ENCODE results near the gene GOLGA6L22. TPM values are rescaled to one million over a fixed set of nuclear protein-coding genes. Genes with fewer than 3 reads are reported as not detected.
"Not testable (repeated sequence)": the region's sequence is repeated elsewhere in the genome, so short reads cannot be mapped to it uniquely, and the experiment has no call there.

The GOLGA6L22 gene
- total and polyA plus RNA-seq, 4 experiments from 2014 or later: not detected

DNA sequence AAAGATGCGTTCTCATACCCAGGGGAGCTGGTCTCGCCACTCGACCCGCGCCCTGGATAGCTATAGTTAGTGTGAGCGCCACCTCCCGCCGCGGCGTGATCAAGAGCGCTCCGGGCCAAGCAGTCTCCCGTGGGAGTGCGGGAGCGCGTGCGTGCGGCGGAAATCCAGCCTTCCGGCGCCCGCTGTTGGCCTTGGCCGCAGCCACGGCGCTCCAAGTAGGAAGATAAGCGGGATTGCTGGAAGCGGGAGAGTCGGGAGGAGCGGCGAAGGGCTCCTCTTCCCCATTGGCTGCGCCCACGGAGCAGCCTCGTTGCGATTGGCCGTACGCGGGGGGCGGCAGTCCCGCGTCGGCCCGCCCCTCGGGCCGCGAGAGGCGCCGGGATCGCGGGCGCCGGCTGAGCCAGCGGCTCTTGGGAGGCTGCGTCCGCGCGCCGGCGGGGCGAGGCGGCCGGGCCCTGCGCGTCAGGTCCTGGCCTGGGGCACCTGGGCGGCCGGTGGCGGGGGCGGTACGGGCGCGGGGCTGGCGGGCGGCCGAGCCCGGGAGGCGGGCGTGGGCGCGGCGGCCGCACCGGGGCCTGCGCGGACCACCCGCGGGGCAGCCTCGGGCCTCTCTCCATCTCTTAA lies 35.9 kb downstream of the GOLGA6L22 start:
- peak overlapping the region in 1 of 2 donors; percentile 43 for H3K4me3 ChIP-seq (ENCODE audit: low read length in 2 of 2)
- H3K36me3 ChIP-seq (ENCODE audit: insufficient read depth, low read length); H3K27me3 Mint-ChIP-seq; H3K36me3 Mint-ChIP-seq; intact Hi-C loops (cut with micrococcal nuclease); CTCF ChIA-PET (ENCODE audit: partially characterized antibody); H3K27me3 ChIP-seq (ENCODE audit: insufficient read depth, low read length); H3K27ac ChIP-seq (ENCODE audit: low read depth, low read length); POLR2A ChIA-PET (ENCODE audit: partially characterized antibody); H3K9me3 Mint-ChIP-seq; H3K4me1 ChIP-seq (ENCODE audit: insufficient read depth, low read length); H3K9me3 ChIP-seq (ENCODE audit: control insufficient read depth in 1 of 2, low read length in 2 of 2); H3K4me1 Mint-ChIP-seq: not testable (repeated sequence)
- Mint-ChIP-seq H3K27ac (peak overlapping the region in 3 of 7 donors; percentile 57 to 77 (median 64)), H3K4me3 (peak overlapping the region in 7 of 8 donors; percentile 69 to 91 (median 84))
- DNase-seq: peak; percentile 42 to 70 (median 53)

DNA sequence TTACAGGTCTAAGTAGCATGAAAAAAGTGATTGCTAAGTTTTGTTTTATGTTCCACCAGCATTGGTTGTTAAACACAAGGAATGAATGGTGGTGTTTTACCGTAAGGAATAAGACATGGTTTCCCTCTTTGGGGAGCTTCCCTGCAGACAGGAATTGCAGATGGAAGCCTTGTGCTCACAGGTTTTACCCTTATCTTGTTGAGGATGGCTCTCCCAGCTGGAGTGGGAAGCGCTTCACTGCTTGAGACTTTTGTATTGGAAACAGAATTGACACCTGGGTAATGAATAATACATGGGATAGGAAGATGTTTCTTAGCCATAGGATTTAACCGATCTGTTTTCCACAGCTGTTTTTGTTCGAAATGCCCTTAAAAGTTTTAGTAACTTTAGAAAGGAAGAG lies 38.5 kb downstream of the GOLGA6L22 start:
- H3K36me3 ChIP-seq (ENCODE audit: insufficient read depth, low read length); CTCF ChIA-PET (ENCODE audit: partially characterized antibody); H3K27ac Mint-ChIP-seq; H3K4me1 ChIP-seq (ENCODE audit: insufficient read depth, low read length); H3K4me1 Mint-ChIP-seq; H3K27me3 ChIP-seq (ENCODE audit: insufficient read depth, low read length); H3K36me3 Mint-ChIP-seq; H3K4me3 ChIP-seq (ENCODE audit: low read length in 2 of 2); H3K27ac ChIP-seq (ENCODE audit: low read depth, low read length); intact Hi-C loops (cut with micrococcal nuclease); H3K9me3 ChIP-seq (ENCODE audit: control insufficient read depth in 1 of 2, low read length in 2 of 2); H3K27me3 Mint-ChIP-seq; H3K9me3 Mint-ChIP-seq; POLR2A ChIA-PET (ENCODE audit: partially characterized antibody); DNase-seq; H3K4me3 Mint-ChIP-seq: not testable (repeated sequence)

DNA sequence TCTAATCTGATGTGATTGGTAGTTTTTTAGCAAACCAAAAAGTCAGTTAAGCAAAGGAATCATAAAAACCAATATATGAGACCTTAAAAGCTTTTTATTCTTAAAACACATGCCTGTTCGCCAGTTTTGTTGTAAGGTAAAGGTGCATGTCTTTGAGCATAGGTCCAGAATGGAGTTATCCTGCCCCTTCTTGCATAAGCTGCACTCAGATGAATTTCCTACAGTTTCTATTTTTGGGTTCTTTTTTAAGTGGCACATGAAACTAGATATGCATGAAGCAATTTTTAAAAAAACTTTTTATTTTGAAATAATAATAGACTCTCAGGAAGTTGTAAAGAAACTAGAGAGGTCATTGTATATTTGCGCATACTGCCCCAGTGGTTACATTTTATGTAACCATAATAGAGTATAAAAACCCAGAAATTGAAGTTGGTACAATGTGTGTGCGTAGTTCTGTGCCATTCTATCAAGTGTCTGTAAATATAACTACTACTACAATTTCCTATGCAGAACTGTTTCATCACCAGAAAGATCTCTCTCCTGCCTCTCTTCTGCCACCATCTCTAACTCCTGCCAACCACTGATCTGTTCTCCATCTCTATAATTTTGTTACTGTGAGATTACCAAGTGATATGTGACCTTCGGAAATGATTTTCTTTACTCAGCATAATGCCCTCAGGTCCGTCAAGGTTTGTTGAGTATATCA lies 39.7 kb downstream of the GOLGA6L22 start:
- intact Hi-C loops (cut with micrococcal nuclease): not testable (repeated sequence)

DNA sequence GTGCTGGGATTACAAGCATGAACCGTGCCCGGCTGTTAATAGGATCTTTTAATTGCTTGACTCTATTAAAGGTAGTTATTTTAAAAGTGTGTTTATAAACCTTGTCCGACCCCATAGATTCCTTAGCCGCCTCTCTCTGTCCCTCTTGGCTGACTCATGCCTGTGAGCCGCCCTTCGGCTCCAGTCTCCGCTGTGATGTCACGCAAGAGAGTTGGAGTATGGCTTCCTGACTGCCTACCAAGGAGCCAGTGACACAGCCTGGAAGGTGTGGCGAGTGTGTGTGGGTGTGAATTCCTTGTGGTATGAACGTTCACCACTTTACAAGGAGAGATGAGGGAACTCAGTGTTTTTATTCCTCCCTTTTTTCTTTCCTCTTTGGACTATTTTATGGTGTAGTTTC lies 43.6 kb downstream of the GOLGA6L22 start:
- H3K27me3 Mint-ChIP-seq; DNase-seq; H3K9me3 Mint-ChIP-seq; H3K27me3 ChIP-seq (ENCODE audit: insufficient read depth, low read length); H3K9me3 ChIP-seq (ENCODE audit: control insufficient read depth in 1 of 2, low read length in 2 of 2); H3K4me1 Mint-ChIP-seq; H3K4me3 ChIP-seq (ENCODE audit: low read length in 2 of 2); H3K36me3 ChIP-seq (ENCODE audit: insufficient read depth, low read length); intact Hi-C loops (cut with micrococcal nuclease); H3K4me3 Mint-ChIP-seq; H3K27ac ChIP-seq (ENCODE audit: low read depth, low read length); H3K27ac Mint-ChIP-seq; H3K36me3 Mint-ChIP-seq; CTCF ChIA-PET (ENCODE audit: partially characterized antibody); POLR2A ChIA-PET (ENCODE audit: partially characterized antibody); H3K4me1 ChIP-seq (ENCODE audit: insufficient read depth, low read length): not testable (repeated sequence)

More for the DNA sequence above, 39.7 kb downstream of the GOLGA6L22 start:
- DNase-seq; H3K4me3 Mint-ChIP-seq; H3K4me1 Mint-ChIP-seq; CTCF ChIA-PET (ENCODE audit: partially characterized antibody); H3K27ac Mint-ChIP-seq; H3K9me3 Mint-ChIP-seq; H3K27me3 Mint-ChIP-seq; H3K36me3 Mint-ChIP-seq; H3K27me3 ChIP-seq (ENCODE audit: insufficient read depth, low read length); H3K4me1 ChIP-seq (ENCODE audit: insufficient read depth, low read length); H3K36me3 ChIP-seq (ENCODE audit: insufficient read depth, low read length); POLR2A ChIA-PET (ENCODE audit: partially characterized antibody); H3K27ac ChIP-seq (ENCODE audit: low read depth, low read length); H3K9me3 ChIP-seq (ENCODE audit: control insufficient read depth in 1 of 2, low read length in 2 of 2); H3K4me3 ChIP-seq (ENCODE audit: low read length in 2 of 2): not testable (repeated sequence)

DNA sequence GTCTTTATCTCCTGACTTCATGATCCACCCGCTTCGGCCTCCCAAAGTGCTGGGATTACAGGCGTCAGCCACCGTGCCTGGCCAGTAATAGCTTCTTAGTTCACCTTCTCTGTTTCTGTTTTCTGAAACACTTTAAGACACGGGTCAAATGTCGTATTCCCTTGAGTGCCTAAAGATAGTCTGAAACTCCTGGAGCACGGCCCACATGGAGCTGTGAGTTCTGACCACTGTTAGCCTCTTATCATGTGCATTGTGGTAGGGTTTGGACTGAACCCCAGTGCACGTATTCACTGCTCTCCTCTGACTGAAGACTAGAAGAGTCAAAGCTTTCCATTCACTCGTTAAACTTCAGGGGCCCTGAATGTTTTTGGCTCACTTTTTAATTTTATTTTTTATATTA lies 48.3 kb downstream of the GOLGA6L22 start:
- H3K27ac ChIP-seq (ENCODE audit: low read depth, low read length); H3K27me3 ChIP-seq (ENCODE audit: insufficient read depth, low read length); POLR2A ChIA-PET (ENCODE audit: partially characterized antibody); CTCF ChIA-PET (ENCODE audit: partially characterized antibody); H3K27ac Mint-ChIP-seq; H3K9me3 Mint-ChIP-seq; H3K36me3 Mint-ChIP-seq; H3K9me3 ChIP-seq (ENCODE audit: control insufficient read depth in 1 of 2, low read length in 2 of 2); H3K4me3 ChIP-seq (ENCODE audit: low read length in 2 of 2); H3K4me1 ChIP-seq (ENCODE audit: insufficient read depth, low read length); H3K4me1 Mint-ChIP-seq; H3K36me3 ChIP-seq (ENCODE audit: insufficient read depth, low read length); DNase-seq; H3K4me3 Mint-ChIP-seq; intact Hi-C loops (cut with micrococcal nuclease); H3K27me3 Mint-ChIP-seq: not testable (repeated sequence)

DNA sequence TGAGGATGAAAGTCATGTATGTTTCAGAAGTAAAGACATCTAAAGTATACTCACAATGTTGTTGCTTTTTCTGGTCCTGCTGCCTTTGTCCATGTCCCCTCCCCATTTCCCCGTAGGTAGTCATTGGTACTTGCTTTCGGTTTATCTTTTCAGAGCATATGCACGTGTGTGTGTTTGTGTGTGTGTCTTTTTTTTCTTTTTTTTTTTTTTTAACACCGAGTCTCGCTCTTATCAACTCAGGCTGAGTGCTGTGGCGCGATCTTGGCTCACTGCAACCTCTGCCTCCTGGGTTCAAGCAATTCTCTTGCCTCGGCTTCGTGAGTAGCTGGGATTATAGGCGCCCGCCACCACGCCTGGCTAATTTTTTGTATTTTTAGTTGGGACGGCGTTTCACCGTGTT lies 57.4 kb downstream of the GOLGA6L22 start:
- CTCF ChIA-PET (ENCODE audit: partially characterized antibody); H3K4me1 Mint-ChIP-seq; H3K36me3 ChIP-seq (ENCODE audit: insufficient read depth, low read length); intact Hi-C loops (cut with micrococcal nuclease); H3K4me3 ChIP-seq (ENCODE audit: low read length in 2 of 2); H3K9me3 Mint-ChIP-seq; H3K27ac Mint-ChIP-seq; H3K36me3 Mint-ChIP-seq; DNase-seq; H3K27ac ChIP-seq (ENCODE audit: low read depth, low read length); POLR2A ChIA-PET (ENCODE audit: partially characterized antibody); H3K27me3 Mint-ChIP-seq; H3K9me3 ChIP-seq (ENCODE audit: control insufficient read depth in 1 of 2, low read length in 2 of 2); H3K4me3 Mint-ChIP-seq; H3K27me3 ChIP-seq (ENCODE audit: insufficient read depth, low read length); H3K4me1 ChIP-seq (ENCODE audit: insufficient read depth, low read length): not testable (repeated sequence)

Data from CD4-positive, alpha-beta memory T cell (primary cell).